ENCODE measurements around the gene LRFN2. TPM values are rescaled to one million over a fixed set of nuclear protein-coding genes. Genes with fewer than 3 reads are reported as not detected.

The LRFN2 gene
- total RNA-seq, 6 donors from 2014 or later, result 0.06 to 0.20 TPM; not detected in 4

GRCh38 chr6:40510442-40510841, 76.7 kb downstream of the LRFN2 start:
- H3K36me3 ChIP-seq, result no peaks in the 10 kb centered on the region
- DNase-seq (no peak), ATAC-seq (ENCODE audit: low FRiP score in 2 of 2) (no peak)
- H3K9me3 ChIP-seq, result no peaks in the 10 kb centered on the region
- H3K4me3 ChIP-seq, result no peak overlapping the region
- no peak for TF ChIP-seq POLR2AphosphoS5 (IDR thresholded peaks at IDR 0.05)
- no peak for TF ChIP-seq CTCF (IDR thresholded peaks at IDR 0.05)
- no peak for TF ChIP-seq POLR2A (IDR thresholded peaks at IDR 0.05)
- TF ChIP-seq EP300 (IDR thresholded peaks at IDR 0.05), result no peak
- H3K4me1 ChIP-seq, result no peaks in the 10 kb centered on the region
- H3K27me3 ChIP-seq, result no peaks in the 10 kb centered on the region
- 90% methylated on average over 4 of the region's 4 CpGs for WGBS, 2 donors
- H3K27ac ChIP-seq, result no peak overlapping the region

DNA sequence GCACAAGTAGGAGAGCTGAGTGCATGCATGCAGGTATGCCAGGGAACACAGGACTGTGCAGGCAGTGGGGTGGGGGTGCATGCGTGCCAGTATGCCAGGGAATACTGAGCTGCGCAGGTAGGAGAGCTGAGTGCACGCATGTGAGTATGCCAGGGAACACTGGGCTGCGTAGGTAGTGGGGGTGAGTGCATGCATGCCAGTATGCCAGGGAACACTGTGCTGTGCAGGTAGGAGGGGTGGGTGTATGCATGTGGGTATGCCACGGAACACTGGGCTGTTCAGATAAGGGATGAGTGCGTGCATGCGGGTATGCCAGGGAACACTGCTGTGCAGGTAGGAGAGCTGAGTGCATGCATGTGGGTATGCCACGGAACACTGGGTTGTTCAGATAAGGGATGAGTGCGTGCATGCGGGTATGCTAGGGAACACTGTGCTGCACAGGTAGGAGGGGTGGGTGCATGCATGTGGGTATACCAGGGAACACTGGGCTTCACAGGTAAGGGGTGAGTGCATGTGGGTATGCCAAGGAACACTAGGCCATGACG, 77.4 kb downstream of the LRFN2 start:
- 84 to 85% methylated on average over 10 to 11 of the region's 11 CpGs for WGBS, 2 donors
- Histone ChIP-seq H3K4me3 (no peak overlapping the region), H3K27me3 (no peaks in the 10 kb centered on the region), H3K4me1 (no peaks in the 10 kb centered on the region), H3K36me3 (no peaks in the 10 kb centered on the region), H3K27ac (no peak overlapping the region), H3K9me3 (no peaks in the 10 kb centered on the region)
- TF ChIP-seq POLR2AphosphoS5 (IDR thresholded peaks at IDR 0.05), result no peak
- TF ChIP-seq POLR2A (IDR thresholded peaks at IDR 0.05), result no peak
- ATAC-seq (ENCODE audit: low FRiP score in 2 of 2) (peak in 1 of 2 donors; percentile 13), DNase-seq (no peak)

- 71 to 77% methylated on average over 1 of the region's 1 CpG for WGBS, 2 donors
- H3K27ac ChIP-seq, result no peak overlapping the region
- TF ChIP-seq POLR2AphosphoS5 (IDR thresholded peaks at IDR 0.05) (no peak), EP300 (IDR thresholded peaks at IDR 0.05) (no peak), POLR2A (IDR thresholded peaks at IDR 0.05) (no peak), CTCF (IDR thresholded peaks at IDR 0.05) (no peak)
- no peaks in the 10 kb centered on the region for H3K36me3 ChIP-seq
- H3K27me3 ChIP-seq, result no peaks in the 10 kb centered on the region
- no peaks in the 10 kb centered on the region for H3K9me3 ChIP-seq
- DNase-seq, result no peak
- H3K4me1 ChIP-seq, result no peaks in the 10 kb centered on the region
- no peak for ATAC-seq (ENCODE audit: low FRiP score in 2 of 2)
- H3K4me3 ChIP-seq, result no peak overlapping the region
Measured at GRCh38 chr6:40509086-40509485, 78.1 kb downstream of the LRFN2 start.

DNA sequence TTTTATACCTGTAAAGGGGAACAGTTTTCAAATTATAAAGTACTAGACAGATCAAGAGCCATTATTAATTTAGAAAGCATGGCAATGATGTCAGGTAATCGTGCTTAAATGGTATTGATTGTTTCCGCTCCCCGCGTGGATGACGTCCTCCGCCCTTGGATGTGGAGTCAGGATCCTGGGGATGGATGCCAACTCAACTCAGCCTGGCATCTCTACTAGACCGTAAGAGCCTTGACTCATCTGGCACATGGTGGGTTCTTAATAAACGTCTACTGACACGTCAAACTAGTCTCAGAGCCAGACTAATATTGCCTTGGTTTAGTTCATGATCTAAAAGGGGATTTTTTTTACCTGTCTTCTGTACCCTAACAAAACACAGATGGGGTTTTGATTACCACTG, 80.2 kb downstream of the LRFN2 start:
- no peaks in the 10 kb centered on the region for H3K27me3 ChIP-seq
- WGBS, 2 donors, result 86 to 89% methylated on average over 9 of the region's 9 CpGs
- no peaks in the 10 kb centered on the region for H3K36me3 ChIP-seq
- TF ChIP-seq EP300 (IDR thresholded peaks at IDR 0.05) (no peak), POLR2A (IDR thresholded peaks at IDR 0.05) (no peak), POLR2AphosphoS5 (IDR thresholded peaks at IDR 0.05) (no peak), CTCF (IDR thresholded peaks at IDR 0.05) (no peak)
- no peaks in the 10 kb centered on the region for H3K4me1 ChIP-seq
- no peak overlapping the region for H3K27ac ChIP-seq
- H3K9me3 ChIP-seq, result no peaks in the 10 kb centered on the region
- no peak overlapping the region for H3K4me3 ChIP-seq
- no peak for DNase-seq
- no peak for ATAC-seq (ENCODE audit: low FRiP score in 2 of 2)

GRCh38 chr6:40505191-40505810, 81.9 kb downstream of the LRFN2 start:
- Histone ChIP-seq H3K4me1 (no peaks in the 10 kb centered on the region), H3K27ac (no peak overlapping the region), H3K36me3 (no peaks in the 10 kb centered on the region), H3K4me3 (no peak overlapping the region), H3K27me3 (no peaks in the 10 kb centered on the region), H3K9me3 (no peaks in the 10 kb centered on the region)
- 85 to 88% methylated on average over 12 of the region's 12 CpGs for WGBS, 2 donors
- ATAC-seq (ENCODE audit: low FRiP score in 2 of 2), result peak in 1 of 2 donors; percentile 23
- no peak for DNase-seq
- no peak for TF ChIP-seq EP300 (IDR thresholded peaks at IDR 0.05)
- TF ChIP-seq CTCF (IDR thresholded peaks at IDR 0.05), result no peak
- TF ChIP-seq POLR2AphosphoS5 (IDR thresholded peaks at IDR 0.05), result no peak
- no peak for TF ChIP-seq POLR2A (IDR thresholded peaks at IDR 0.05)
